CD8-positive, alpha-beta memory T cell (primary cell): Measurements from ENCODE around the gene SIGLEC15. TPM values are rescaled to one million over a fixed set of nuclear protein-coding genes. Genes with fewer than 3 reads are reported as not detected.

ENCODE experiments used
- CTCF ChIA-PET: fragments of 350-600 bp; sonication (Branson Sonifier 250); formaldehyde crosslinking; loops from one replicate; lab custom pipeline; 2021; ENCODE audit warnings: antibody characterized with exemption; lab: Charles Lee
- POLR2A ChIA-PET: fragments of 350-600 bp; sonication (Branson Sonifier 250); formaldehyde crosslinking; loops from one replicate; lab custom pipeline; 2021; ENCODE audit warnings: antibody characterized with exemption; lab: Charles Lee
- DNase-seq, 5 donors: peaks; one replicate each; pipeline versions ENCODE4 v3.0.0 to v3.0.0-alpha.2; 2020 to 2022; ENCODE audit warnings: mixed read lengths in 1 of 5
- H3K27ac ChIP-seq: one replicate; pipeline ENCODE4 v1.7.0; 2013; ENCODE audit warnings: low read depth, mild to moderate bottlenecking, low read length, moderate library complexity
- H3K27me3 ChIP-seq: 2 replicates; pipeline ENCODE4 v1.7.0; 2013; ENCODE audit warnings: low read length, mild to moderate bottlenecking; ENCODE audit not compliant: insufficient read depth, poor library complexity, severe bottlenecking
- H3K36me3 ChIP-seq: 2 replicates; pipeline ENCODE4 v1.7.0; 2013; ENCODE audit warnings: mild to moderate bottlenecking, low read length, moderate library complexity; ENCODE audit not compliant: insufficient read depth
- H3K4me1 ChIP-seq: 2 replicates; pipeline ENCODE4 v1.7.0; 2013; ENCODE audit warnings: mild to moderate bottlenecking, low read length, moderate library complexity; ENCODE audit not compliant: insufficient read depth
- H3K4me3 ChIP-seq: 2 replicates; pipeline ENCODE4 v1.7.0; 2013; ENCODE audit warnings: mild to moderate bottlenecking, low read length
- H3K9me3 ChIP-seq: 2 replicates; pipeline ENCODE4 v1.7.0; 2013; ENCODE audit warnings: mild to moderate bottlenecking, low read length
- H3K27ac Mint-ChIP-seq, 8 donors: one replicate each; pipeline ENCODE4 v1.8.0; 2020 to 2021; ENCODE audit warnings: mixed read lengths in 8 of 8, mild to moderate bottlenecking in 6 of 8, inconsistent platforms in 3 of 8, moderate library complexity in 3 of 8
- H3K27me3 Mint-ChIP-seq, 2 donors: one replicate each; pipeline ENCODE4 v1.8.0; 2020 to 2021; ENCODE audit warnings: mixed read lengths in 2 of 2, mild to moderate bottlenecking in 1 of 2, moderate library complexity in 1 of 2
- H3K36me3 Mint-ChIP-seq, 3 donors: one replicate each; pipeline ENCODE4 v1.8.0; 2020 to 2021; ENCODE audit warnings: mixed read lengths in 3 of 3, inconsistent platforms in 1 of 3, mild to moderate bottlenecking in 1 of 3
- H3K4me1 Mint-ChIP-seq, 3 donors: one replicate each; pipeline ENCODE4 v1.8.0; 2020 to 2021; ENCODE audit warnings: mixed read lengths in 3 of 3, inconsistent platforms in 1 of 3, mild to moderate bottlenecking in 1 of 3
- H3K4me3 Mint-ChIP-seq, 7 donors: one replicate each; pipeline ENCODE4 v1.8.0; 2020 to 2021; ENCODE audit warnings: mixed read lengths in 7 of 7, mild to moderate bottlenecking in 6 of 7, moderate library complexity in 4 of 7, inconsistent platforms in 2 of 7
- H3K9me3 Mint-ChIP-seq, 5 donors: one replicate each; pipeline ENCODE4 v1.8.0; 2020 to 2022; ENCODE audit warnings: mixed read lengths in 5 of 5, mild to moderate bottlenecking in 3 of 5, moderate library complexity in 2 of 5, inconsistent platforms in 1 of 5
- polyA plus RNA-seq: library from polyadenylated mRNA; unstranded; fragments of 300-500 nt; fragmentation: Illumina TruSeq; gene quantifications from one replicate; pipeline ENCODE4 v1.2.3, GENCODE V29; 2021
- total RNA-seq, 2 experiments: library from RNA; stranded (reverse); gene quantifications; one replicate each; pipeline ENCODE4 v1.2.3, GENCODE V29; 2021

The SIGLEC15 gene
- total and polyA plus RNA-seq, 3 experiments from 2014 or later, result 0.07 TPM; not detected in 2

DNA sequence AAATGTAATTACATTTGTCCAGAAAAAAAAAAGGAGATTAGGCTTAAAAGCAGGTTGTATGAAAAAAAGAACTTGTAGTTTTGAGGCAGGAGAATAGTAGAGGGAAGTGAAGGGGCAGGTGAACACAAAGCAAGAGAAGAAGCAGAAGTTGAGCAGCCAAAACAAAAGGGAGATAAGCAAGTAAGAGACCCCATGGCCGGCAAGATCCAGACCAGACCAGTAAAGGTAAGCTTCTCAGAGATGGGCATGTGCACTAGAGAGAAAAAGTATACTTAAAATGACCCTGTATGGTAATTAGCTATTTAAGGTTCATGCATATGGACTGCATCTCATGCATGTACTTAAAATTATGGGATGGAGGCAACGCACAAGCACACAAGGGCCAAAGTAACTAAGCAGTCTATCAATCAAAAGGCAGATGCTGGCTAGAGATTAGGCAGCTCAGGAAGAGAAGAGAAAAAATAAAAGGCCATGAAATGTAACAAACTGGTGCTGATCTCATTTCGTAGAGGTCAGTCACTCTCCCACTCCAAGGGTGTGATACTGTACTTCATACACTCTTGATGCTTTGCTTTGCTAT lies 9.7 kb downstream of the SIGLEC15 start:
- H3K27me3 Mint-ChIP-seq, result peaks cover 28 to 59% of the 10 kb centered on the region in 2 donors
- H3K27ac Mint-ChIP-seq, result no peak overlapping the region
- Histone ChIP-seq H3K9me3 (no peaks in the 10 kb centered on the region), H3K4me3 (no peak overlapping the region), H3K27me3 (peaks cover 8% of the 10 kb centered on the region), H3K27ac (no peak overlapping the region), H3K36me3 (no peaks in the 10 kb centered on the region), H3K4me1 (peaks cover 7% of the 10 kb centered on the region)
- POLR2A ChIA-PET, result no interaction called here
- no peaks in the 10 kb centered on the region for H3K9me3 Mint-ChIP-seq
- peaks cover 0 to 3% (median 0%) of the 10 kb centered on the region in 3 donors for H3K36me3 Mint-ChIP-seq
- peaks cover 6 to 19% (median 15%) of the 10 kb centered on the region in 3 donors for H3K4me1 Mint-ChIP-seq
- CTCF ChIA-PET, result interaction anchor here (0.8 to 1.3 kb wide), 2 partner anchors 35 to 44 kb away, joined by 3 to 4 read pairs; no protein-coding TSS in a partner anchor
- no peak for DNase-seq
- H3K4me3 Mint-ChIP-seq, result peak overlapping the region in 3 of 7 donors; percentile 17 to 24 (median 21)

DNA sequence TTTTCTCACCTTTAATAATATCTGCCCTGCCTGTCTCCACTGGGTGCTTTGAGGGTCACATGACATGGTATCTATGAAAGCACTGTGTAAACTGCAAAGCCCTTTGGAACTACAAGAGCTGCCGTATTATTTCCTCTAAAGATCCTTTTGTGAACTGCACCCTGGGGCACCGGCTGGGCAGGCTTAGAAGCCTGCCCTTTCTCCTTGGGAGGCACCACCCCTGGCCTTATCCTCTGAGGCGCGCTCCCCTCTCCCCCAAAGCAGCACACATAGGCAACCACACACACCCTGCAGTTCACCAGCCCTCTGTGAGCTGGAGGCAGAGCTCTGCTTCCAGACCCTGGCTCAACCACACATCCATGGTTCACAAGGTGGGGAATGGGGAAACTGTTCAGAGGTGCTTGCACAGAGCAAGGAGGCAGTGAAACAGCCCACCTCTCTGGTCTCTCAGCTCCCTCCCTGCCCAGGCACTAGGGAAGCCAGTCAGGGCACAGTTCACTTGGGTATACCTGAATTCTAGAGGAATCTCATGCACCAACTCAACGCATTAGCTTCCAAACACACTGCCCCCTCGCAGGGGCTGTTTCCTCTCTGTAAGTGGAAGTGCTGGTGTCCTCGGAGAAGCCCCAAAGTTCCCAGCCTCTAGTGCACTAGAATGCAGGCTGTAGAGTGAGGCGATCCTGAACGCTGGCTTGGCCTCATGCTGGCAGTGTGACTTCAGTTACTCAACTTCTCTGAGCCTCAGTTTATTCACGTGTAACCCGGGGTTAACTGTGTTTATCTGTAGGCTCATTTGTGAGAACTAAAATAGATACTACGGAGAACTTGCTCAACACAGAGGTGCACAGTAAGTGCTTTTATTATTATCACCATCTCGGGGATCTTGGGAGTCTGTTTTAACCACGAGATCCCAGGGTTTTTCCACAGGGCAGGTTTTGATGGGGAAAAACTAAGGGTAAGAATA lies 11.0 kb downstream of the SIGLEC15 start:
- Histone ChIP-seq H3K9me3 (no peaks in the 10 kb centered on the region), H3K4me3 (no peak overlapping the region), H3K27me3 (peaks cover 8% of the 10 kb centered on the region), H3K4me1 (peaks cover 7% of the 10 kb centered on the region), H3K27ac (no peak overlapping the region), H3K36me3 (no peaks in the 10 kb centered on the region)
- no peak for DNase-seq
- peak overlapping the region in 6 of 7 donors; percentile 20 to 65 (median 36) for H3K4me3 Mint-ChIP-seq
- peaks cover 30 to 55% of the 10 kb centered on the region in 2 donors for H3K27me3 Mint-ChIP-seq
- H3K4me1 Mint-ChIP-seq, result peaks cover 6 to 19% (median 15%) of the 10 kb centered on the region in 3 donors
- peak overlapping the region in 1 of 8 donors; percentile 29 for H3K27ac Mint-ChIP-seq
- ChIA-PET CTCF (interaction anchor here (1.3 kb wide), 1 partner anchor 43 kb away, joined by 4 read pairs; no protein-coding TSS in a partner anchor), POLR2A (no interaction called here)
- H3K36me3 Mint-ChIP-seq, result peaks cover 0 to 3% (median 0%) of the 10 kb centered on the region in 3 donors
- no peaks in the 10 kb centered on the region for H3K9me3 Mint-ChIP-seq

DNA sequence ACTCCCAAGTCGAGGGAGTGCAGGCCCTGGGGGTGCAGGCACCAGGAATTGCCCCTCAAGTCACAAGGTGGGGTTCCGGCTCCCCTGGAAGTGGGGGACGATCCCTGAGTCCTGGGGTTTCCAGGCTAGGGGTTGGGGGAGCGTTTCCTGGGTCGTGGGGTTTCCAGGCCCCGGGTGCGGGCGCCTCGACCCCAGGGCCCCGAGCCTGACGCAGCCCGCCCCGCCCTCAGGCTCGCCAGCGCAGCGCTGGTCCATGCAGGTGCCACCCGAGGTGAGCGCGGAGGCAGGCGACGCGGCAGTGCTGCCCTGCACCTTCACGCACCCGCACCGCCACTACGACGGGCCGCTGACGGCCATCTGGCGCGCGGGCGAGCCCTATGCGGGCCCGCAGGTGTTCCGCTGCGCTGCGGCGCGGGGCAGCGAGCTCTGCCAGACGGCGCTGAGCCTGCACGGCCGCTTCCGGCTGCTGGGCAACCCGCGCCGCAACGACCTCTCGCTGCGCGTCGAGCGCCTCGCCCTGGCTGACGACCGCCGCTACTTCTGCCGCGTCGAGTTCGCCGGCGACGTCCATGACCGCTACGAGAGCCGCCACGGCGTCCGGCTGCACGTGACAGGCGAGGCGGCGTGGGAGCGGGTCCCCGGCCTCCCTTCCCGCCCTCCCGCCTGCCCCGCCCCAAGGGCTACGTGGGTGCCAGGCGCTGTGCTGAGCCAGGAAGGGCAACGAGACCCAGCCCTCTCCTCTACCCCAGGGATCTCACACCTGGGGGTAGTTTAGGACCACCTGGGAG lies 12.0 kb downstream of the SIGLEC15 start:
- no peak overlapping the region for H3K4me3 ChIP-seq
- DNase-seq, result peak in 2 of 5 donors; percentile 18 to 25
- no peak overlapping the region for H3K27ac Mint-ChIP-seq
- H3K27me3 Mint-ChIP-seq, result peaks cover 30 to 52% of the 10 kb centered on the region in 2 donors
- peak overlapping the region in 6 of 7 donors; percentile 18 to 71 (median 59) for H3K4me3 Mint-ChIP-seq
- H3K36me3 Mint-ChIP-seq, result peaks cover 0 to 3% (median 2%) of the 10 kb centered on the region in 3 donors
- H3K36me3 ChIP-seq, result no peaks in the 10 kb centered on the region
- peaks cover 6 to 19% (median 15%) of the 10 kb centered on the region in 3 donors for H3K4me1 Mint-ChIP-seq
- peaks cover 7% of the 10 kb centered on the region for H3K4me1 ChIP-seq
- H3K9me3 ChIP-seq, result no peaks in the 10 kb centered on the region
- POLR2A ChIA-PET, result interaction anchor here (0.5 kb wide), 1 partner anchor 46 kb away, joined by 8 read pairs; no protein-coding TSS in a partner anchor
- H3K9me3 Mint-ChIP-seq, result no peaks in the 10 kb centered on the region
- H3K27me3 ChIP-seq, result peaks cover 8% of the 10 kb centered on the region
- CTCF ChIA-PET, result interaction anchor here (0.5 to 0.8 kb wide), 3 partner anchors 115 to 173 kb away, joined by 3 to 4 read pairs (median 3); no protein-coding TSS in a partner anchor
- no peak overlapping the region for H3K27ac ChIP-seq

DNA sequence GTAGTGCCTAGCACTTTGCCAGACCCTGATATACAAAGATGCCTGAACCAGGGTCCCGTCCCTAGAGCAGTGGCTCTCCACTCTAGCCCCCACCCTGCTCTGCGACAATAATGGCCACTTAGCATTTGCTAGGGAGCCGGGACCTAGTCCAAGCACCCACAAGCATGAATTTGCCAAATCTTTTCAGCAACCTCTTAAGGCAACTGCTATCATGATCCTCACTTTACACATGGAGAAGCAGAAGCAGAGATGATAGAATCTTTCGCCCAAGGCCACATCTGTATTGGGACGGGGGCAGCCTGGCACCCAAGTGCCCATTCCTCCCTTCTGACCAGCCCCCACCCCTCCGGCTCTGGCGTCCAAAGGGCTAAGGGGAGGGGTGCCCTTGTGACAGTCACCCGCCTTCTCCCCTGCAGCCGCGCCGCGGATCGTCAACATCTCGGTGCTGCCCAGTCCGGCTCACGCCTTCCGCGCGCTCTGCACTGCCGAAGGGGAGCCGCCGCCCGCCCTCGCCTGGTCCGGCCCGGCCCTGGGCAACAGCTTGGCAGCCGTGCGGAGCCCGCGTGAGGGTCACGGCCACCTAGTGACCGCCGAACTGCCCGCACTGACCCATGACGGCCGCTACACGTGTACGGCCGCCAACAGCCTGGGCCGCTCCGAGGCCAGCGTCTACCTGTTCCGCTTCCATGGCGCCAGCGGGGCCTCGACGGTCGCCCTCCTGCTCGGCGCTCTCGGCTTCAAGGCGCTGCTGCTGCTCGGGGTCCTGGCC lies 13.0 kb downstream of the SIGLEC15 start:
- CTCF ChIA-PET, result interaction anchor here (0.5 to 1.4 kb wide), 4 partner anchors 11 to 173 kb away, joined by 3 to 5 read pairs (median 4); no protein-coding TSS in a partner anchor
- POLR2A ChIA-PET, result no interaction called here
- Histone ChIP-seq H3K4me1 (peaks cover 7% of the 10 kb centered on the region), H3K36me3 (no peaks in the 10 kb centered on the region), H3K27ac (no peak overlapping the region), H3K4me3 (no peak overlapping the region), H3K9me3 (no peaks in the 10 kb centered on the region), H3K27me3 (peaks cover 8% of the 10 kb centered on the region)
- DNase-seq, result no peak
- Mint-ChIP-seq H3K36me3 (peaks cover 0 to 3% (median 2%) of the 10 kb centered on the region in 3 donors), H3K4me3 (peak overlapping the region; percentile 49 to 71 (median 63)), H3K9me3 (no peaks in the 10 kb centered on the region), H3K27me3 (peaks cover 30 to 50% of the 10 kb centered on the region in 2 donors), H3K4me1 (peaks cover 6 to 19% (median 15%) of the 10 kb centered on the region in 3 donors), H3K27ac (peak overlapping the region in 1 of 8 donors; percentile 49)

DNA sequence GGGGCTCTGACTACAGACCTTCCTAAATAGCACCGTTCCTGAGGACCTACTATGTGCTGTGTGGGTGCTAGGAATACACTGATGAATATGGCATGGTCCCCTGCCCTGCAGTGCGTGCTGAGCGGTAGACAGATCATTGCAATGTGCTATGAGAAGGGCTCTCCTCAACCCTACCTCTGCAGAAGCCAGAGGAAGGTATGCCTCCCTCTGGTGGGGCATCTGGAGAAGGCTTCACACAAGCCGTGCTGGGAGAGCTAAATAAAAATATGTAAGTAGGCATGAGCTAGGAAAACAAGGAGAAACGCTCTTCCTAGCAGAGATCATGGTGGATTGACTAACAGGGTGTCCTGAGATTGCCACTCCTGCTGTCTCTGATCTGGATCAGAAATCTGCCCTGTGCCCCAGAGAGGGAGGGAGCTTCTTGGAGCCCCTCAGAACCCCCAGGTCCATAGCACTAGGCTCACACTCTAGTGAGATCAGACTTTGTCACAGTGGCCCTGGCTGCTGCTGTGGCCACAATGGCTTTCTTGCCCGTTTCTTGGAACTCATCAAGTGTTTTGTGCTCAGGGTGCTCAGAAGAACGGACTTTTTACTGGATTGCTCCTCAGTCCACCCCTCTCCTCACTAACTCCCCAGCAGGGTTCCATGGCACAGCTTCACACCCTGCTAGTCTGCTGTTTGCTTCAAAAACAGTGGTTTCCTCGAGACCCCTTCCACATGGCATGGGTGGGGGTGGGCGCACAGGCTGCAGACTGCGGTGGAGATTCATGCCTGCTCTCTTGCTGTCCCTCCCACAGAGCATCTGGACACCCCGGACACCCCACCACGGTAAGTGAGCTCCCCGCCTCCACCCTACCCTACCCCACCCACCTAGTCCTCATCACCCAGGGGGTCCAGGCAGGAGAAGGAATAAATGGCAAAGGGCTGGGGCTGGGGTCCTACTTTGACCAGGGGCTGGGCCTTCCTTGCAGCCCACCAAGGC lies 14.2 kb downstream of the SIGLEC15 start:
- H3K4me1 ChIP-seq, result peaks cover 7% of the 10 kb centered on the region
- H3K36me3 ChIP-seq, result no peaks in the 10 kb centered on the region
- Mint-ChIP-seq H3K27me3 (peaks cover 30 to 41% of the 10 kb centered on the region in 2 donors), H3K9me3 (no peaks in the 10 kb centered on the region), H3K27ac (peak overlapping the region in 1 of 8 donors; percentile 25), H3K4me3 (peak overlapping the region in 3 of 7 donors; percentile 2 to 67 (median 36)), H3K36me3 (peaks cover 0 to 2% (median 0%) of the 10 kb centered on the region in 3 donors), H3K4me1 (peaks cover 6 to 19% (median 15%) of the 10 kb centered on the region in 3 donors)
- POLR2A ChIA-PET, result no interaction called here
- CTCF ChIA-PET, result interaction anchor here (0.6 to 1.4 kb wide), 17 partner anchors 10 to 233 kb away, joined by 3 to 7 read pairs (median 4); no protein-coding TSS in a partner anchor
- peaks cover 8% of the 10 kb centered on the region for H3K27me3 ChIP-seq
- DNase-seq, result peak in 2 of 5 donors; percentile 15 to 58
- H3K27ac ChIP-seq, result no peak overlapping the region
- H3K9me3 ChIP-seq, result no peaks in the 10 kb centered on the region
- H3K4me3 ChIP-seq, result no peak overlapping the region

DNA sequence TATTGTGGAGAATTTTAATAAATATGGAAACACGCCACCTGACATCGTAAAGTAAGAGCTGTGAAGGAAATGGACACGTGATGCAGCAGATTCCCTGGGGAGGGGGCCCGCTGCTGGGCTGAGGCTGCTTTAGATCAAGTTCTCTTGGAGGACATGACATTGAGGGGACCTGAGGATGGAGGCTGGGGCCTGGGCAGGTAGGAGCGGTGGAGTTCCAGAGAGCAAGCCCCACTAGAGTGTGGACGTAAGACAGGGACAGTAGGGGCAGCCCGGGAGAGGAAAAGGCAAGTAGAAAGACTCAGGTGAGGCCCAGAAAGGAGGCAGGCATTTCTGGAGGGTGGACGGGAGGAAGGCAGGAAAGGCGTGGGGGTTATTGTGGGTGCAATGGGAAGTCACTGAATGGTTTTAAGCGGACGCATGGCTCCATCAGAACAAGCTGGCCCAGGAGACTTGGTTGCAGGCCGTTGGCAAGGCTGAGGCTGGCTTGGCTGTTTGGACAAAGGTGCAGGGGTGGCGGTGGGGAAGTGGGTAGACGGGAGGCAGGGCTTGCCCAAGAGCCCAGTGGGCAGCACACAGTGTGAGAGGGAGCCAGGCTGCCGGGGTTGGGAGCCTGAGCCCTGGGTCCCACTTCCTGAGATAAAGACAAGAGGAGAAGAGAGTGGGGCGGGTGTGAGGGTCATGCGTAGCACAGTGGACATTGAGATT lies 15.7 kb downstream of the SIGLEC15 start:
- no peak for DNase-seq
- H3K27me3 Mint-ChIP-seq, result peaks cover 26% of the 10 kb centered on the region in 2 donors
- H3K36me3 Mint-ChIP-seq, result peaks cover 0 to 2% (median 0%) of the 10 kb centered on the region in 3 donors
- no peak overlapping the region for H3K4me3 Mint-ChIP-seq
- Histone ChIP-seq H3K9me3 (no peaks in the 10 kb centered on the region), H3K27ac (no peak overlapping the region), H3K27me3 (peaks cover 8% of the 10 kb centered on the region), H3K4me1 (peaks cover 7% of the 10 kb centered on the region), H3K36me3 (no peaks in the 10 kb centered on the region), H3K4me3 (no peak overlapping the region)
- ChIA-PET CTCF (interaction anchor here (1.6 kb wide), 1 partner anchor 176 kb away, joined by 3 read pairs; no protein-coding TSS in a partner anchor), POLR2A (no interaction called here)
- H3K9me3 Mint-ChIP-seq, result no peaks in the 10 kb centered on the region
- H3K27ac Mint-ChIP-seq, result peak overlapping the region in 1 of 8 donors; percentile 31
- H3K4me1 Mint-ChIP-seq, result peaks cover 6 to 22% (median 15%) of the 10 kb centered on the region in 3 donors
